HepG2 (cell line): ENCODE data around the gene MAPK8IP1. TPM values are rescaled to one million over a fixed set of nuclear protein-coding genes. Genes with fewer than 3 reads are reported as not detected.

ENCODE experiments used
- ATAC-seq: fragments of 200-7000 bp; cut with Tn5 transposase; 3 replicates; pipeline ENCODE4 v1.9.1; 2020; ENCODE audit warnings: mild to moderate bottlenecking, moderate library complexity
- BruUV-seq: library from RNA; stranded (reverse); fragments of 400-500 nt; replicated peaks from 2 replicates; lab custom pipeline; 2021; lab: Mats Ljungman, UMichigan
- CTCF ChIA-PET: fragments of 300-600 bp; formaldehyde crosslinking; extraction: SDS; loops from one replicate; lab custom pipeline; 2021; ENCODE audit warnings: low total read pairs, inconsistent platforms, low intra/inter-chr PET ratio; lab: Yijun Ruan, JAX
- POLR2A ChIA-PET: fragments of 350-600 bp; sonication (Branson Sonifier 250); formaldehyde crosslinking; loops from one replicate; lab custom pipeline; 2020; ENCODE audit warnings: antibody characterized with exemption, inconsistent platforms; lab: Yijun Ruan, JAX
- DNase-seq: peaks from one replicate; pipeline ENCODE4 v3.0.0-alpha.2; 2015; ENCODE audit warnings: low spot score
- FAIRE-seq: peaks from 3 replicates; lab custom pipeline; 2011; peaks lifted over from hg19 to GRCh38; lab: Jason Lieb, UNC
- H2AFZ ChIP-seq: one replicate; pipeline ENCODE4 v1.6.1; 2011; ENCODE audit warnings: low read length, inconsistent platforms
- H3K27ac ChIP-seq: fragments of 300-600 bp; 3 replicates; pipeline ENCODE4 v1.8.0; 2011; ENCODE audit warnings: mixed run types, mild to moderate bottlenecking, mixed read lengths, low read length, inconsistent platforms; ENCODE audit not compliant: insufficient read depth; ENCODE audit errors: extremely low read length
- H3K27me3 ChIP-seq, 2 experiments: fragments of 200-600 bp in 1 of 2; 2 replicates in 1 of 2; 3 replicates in 1 of 2; pipeline versions ENCODE4 v1.6.0 to v1.8.0; 2011; ENCODE audit warnings: low read length in 2 of 2, mild to moderate bottlenecking in 2 of 2, moderate library complexity in 2 of 2, inconsistent platforms in 1 of 2; ENCODE audit not compliant: insufficient read depth in 2 of 2, control insufficient read depth in 1 of 2
- H3K36me3 ChIP-seq, 2 experiments: fragments of 200-600 bp in 1 of 2; replicated peaks in 1 of 2; 2 replicates in 1 of 2; 3 replicates in 1 of 2; pipeline versions ENCODE4 v1.5.1 to v1.8.0; 2011; ENCODE audit warnings: low read length in 2 of 2, inconsistent platforms in 1 of 2; ENCODE audit not compliant: insufficient read depth in 2 of 2, control insufficient read depth in 1 of 2
- H3K4me1 ChIP-seq: 2 replicates; pipeline ENCODE4 v1.5.1; 2012; ENCODE audit warnings: low read length, inconsistent platforms; ENCODE audit not compliant: insufficient read depth
- H3K4me2 ChIP-seq: 2 replicates; pipeline ENCODE4 v1.6.0; 2011; ENCODE audit warnings: low read depth, low read length, inconsistent platforms
- H3K4me3 ChIP-seq, 3 experiments: fragments of 200-600 bp in 1 of 3; sonication (generic), shearing (Covaris generic) in 1 of 3; replicated peaks in 1 of 3; 2 replicates each; pipeline ENCODE4 v1.5.1; 2011 to 2016; ENCODE audit warnings: low read length in 3 of 3, inconsistent platforms in 2 of 3, low read depth in 2 of 3, mild to moderate bottlenecking in 2 of 3, control low read depth in 1 of 3, mixed read lengths in 1 of 3; ENCODE audit not compliant: insufficient read depth in 1 of 3
- H3K79me2 ChIP-seq: one replicate; pipeline ENCODE4 v1.6.1; 2011; ENCODE audit warnings: low read length, inconsistent platforms; ENCODE audit not compliant: insufficient read depth
- H3K9ac ChIP-seq: 2 replicates; pipeline ENCODE4 v1.6.0; 2011; ENCODE audit warnings: mild to moderate bottlenecking, low read depth, low read length, inconsistent platforms; ENCODE audit not compliant: insufficient read depth
- H3K9me3 ChIP-seq: 2 replicates; pipeline ENCODE4 v1.5.1; 2012; ENCODE audit warnings: mild to moderate bottlenecking, low read length
- H4K20me1 ChIP-seq: 2 replicates; pipeline ENCODE4 v1.6.0; 2011; ENCODE audit warnings: inconsistent platforms, mild to moderate bottlenecking, low read length, moderate library complexity; ENCODE audit not compliant: insufficient read depth
- ASH2L ChIP-seq: fragments of 300-600, 200-600 bp; sonication (generic); IDR thresholded peaks from 2 replicates; pipeline ENCODE4 v1.7.0; 2017; ENCODE audit warnings: low read depth, mild to moderate bottlenecking, moderate library complexity, mixed read lengths, low read length; ENCODE audit not compliant: insufficient read length
- CREB3 ChIP-seq: sonication (generic); formaldehyde crosslinking; IDR thresholded peaks from 2 replicates; pipeline ENCODE4 v1.5.0; 2020; ENCODE audit warnings: missing genetic modification reagents
- DNMT3B ChIP-seq: conservative IDR thresholded peaks from 2 replicates; pipeline ENCODE4 v1.6.1; 2016; ENCODE audit warnings: missing biosample characterization, control low read depth
- ETV6 ChIP-seq: sonication (generic); formaldehyde crosslinking; conservative IDR thresholded peaks from 2 replicates; pipeline ENCODE4 v1.4.0; 2020; ENCODE audit warnings: missing genetic modification reagents
- HCFC1 ChIP-seq: fragments of 150-350 bp; IDR thresholded peaks from 2 replicates; pipeline ENCODE4 v1.6.1; 2014; ENCODE audit warnings: low read depth, low read length
- ISL2 ChIP-seq: sonication (generic); formaldehyde crosslinking; IDR thresholded peaks from 2 replicates; pipeline ENCODE4 v1.5.0; 2020; ENCODE audit warnings: missing genetic modification reagents
- NFE2L1 ChIP-seq: sonication (generic); formaldehyde crosslinking; IDR thresholded peaks from 2 replicates; pipeline ENCODE4 v1.4.0; 2020; ENCODE audit warnings: missing genetic modification reagents, mild to moderate bottlenecking, borderline replicate concordance
- PATZ1 ChIP-seq: sonication (generic); formaldehyde crosslinking; IDR thresholded peaks from 2 replicates; pipeline ENCODE4 v1.4.0; 2020; ENCODE audit warnings: missing genetic modification reagents
- PHF20 ChIP-seq: sonication (generic); formaldehyde crosslinking; IDR thresholded peaks from 2 replicates; pipeline ENCODE4 v1.5.0; 2020; ENCODE audit warnings: mild to moderate bottlenecking, missing genetic modification reagents
- POGZ ChIP-seq: sonication (generic); formaldehyde crosslinking; IDR thresholded peaks from 2 replicates; pipeline ENCODE4 v1.4.0; 2020; ENCODE audit warnings: mild to moderate bottlenecking, missing genetic modification reagents
- SMAD3 ChIP-seq: sonication (generic); formaldehyde crosslinking; IDR thresholded peaks from 2 replicates; pipeline ENCODE4 v1.4.0; 2020; ENCODE audit warnings: missing genetic modification reagents
- ZFP41 ChIP-seq: sonication (generic); formaldehyde crosslinking; IDR thresholded peaks from 2 replicates; pipeline ENCODE4 v1.4.0; 2020; ENCODE audit warnings: mild to moderate bottlenecking, missing genetic modification reagents, borderline replicate concordance
- ZKSCAN8 ChIP-seq: IDR thresholded peaks from 2 replicates; pipeline ENCODE4 v1.6.1; 2016; ENCODE audit warnings: borderline replicate concordance, missing genetic modification reagents, missing compliant biosample characterization
- ZNF232 ChIP-seq: sonication (generic); formaldehyde crosslinking; IDR thresholded peaks from 2 replicates; pipeline ENCODE4 v1.4.0; 2020; ENCODE audit warnings: missing genetic modification reagents, borderline replicate concordance
- ZNF784 ChIP-seq: sonication (generic); formaldehyde crosslinking; IDR thresholded peaks from 2 replicates; pipeline ENCODE4 v1.5.1; 2020; ENCODE audit warnings: missing genetic modification reagents, mild to moderate bottlenecking, borderline replicate concordance
- WGBS: methylation state at CpG from one replicate; pipeline ENCODE4 v1.1.6; 2017; ENCODE audit warnings: low lambda C conversion rate; 5-methylcytosine and 5-hydroxymethylcytosine counted together
- in situ Hi-C: cut with HindIII; loops from 2 replicates; pipeline ENCODE4 v1.10.0; 2017; ENCODE audit warnings: low pct_unique_long_range_greater_than_20kb; ENCODE audit not compliant: extremely low pct_ligation_motif_present
- intact Hi-C: fragments of 100-400 bp; cut with micrococcal nuclease; formaldehyde crosslinking; loops from one replicate; pipeline ENCODE4 v1.10.0; 2022; ENCODE audit not compliant: unreplicated experiment
- polyA plus RNA-seq, 8 experiments: library from polyadenylated mRNA; depleted of rRNA in 3 of 8; stranded (reverse) in 7 of 8; unstranded in 1 of 8; fragments of >200 nt; fragmentation: Illumina TruSeq in 4 of 8; extraction: Trizol in 4 of 8; gene quantifications; 2 replicates each; pipeline versions ENCODE4 v1.2.1 to v1.2.3, GENCODE V29; 2011 to 2016; ENCODE audit warnings: low read depth in 4 of 8, missing spikeins in 1 of 8, mixed read lengths in 1 of 8; ENCODE audit not compliant: insufficient read depth in 1 of 8
- total RNA-seq, 5 experiments: library from RNA; depleted of rRNA; stranded (reverse); fragments of >200 nt; fragmentation: Illumina TruSeq; extraction: Trizol; gene quantifications; 2 replicates each; pipeline ENCODE4 v1.2.3, GENCODE V29; 2016; ENCODE audit warnings: low read depth in 1 of 5

The MAPK8IP1 gene
- total and polyA plus RNA-seq, 2 of the 13 experiments (the other 11 are each of a cell fraction or from before 2014, with no cell fraction given): 2.2 to 4.2 TPM

DNA sequence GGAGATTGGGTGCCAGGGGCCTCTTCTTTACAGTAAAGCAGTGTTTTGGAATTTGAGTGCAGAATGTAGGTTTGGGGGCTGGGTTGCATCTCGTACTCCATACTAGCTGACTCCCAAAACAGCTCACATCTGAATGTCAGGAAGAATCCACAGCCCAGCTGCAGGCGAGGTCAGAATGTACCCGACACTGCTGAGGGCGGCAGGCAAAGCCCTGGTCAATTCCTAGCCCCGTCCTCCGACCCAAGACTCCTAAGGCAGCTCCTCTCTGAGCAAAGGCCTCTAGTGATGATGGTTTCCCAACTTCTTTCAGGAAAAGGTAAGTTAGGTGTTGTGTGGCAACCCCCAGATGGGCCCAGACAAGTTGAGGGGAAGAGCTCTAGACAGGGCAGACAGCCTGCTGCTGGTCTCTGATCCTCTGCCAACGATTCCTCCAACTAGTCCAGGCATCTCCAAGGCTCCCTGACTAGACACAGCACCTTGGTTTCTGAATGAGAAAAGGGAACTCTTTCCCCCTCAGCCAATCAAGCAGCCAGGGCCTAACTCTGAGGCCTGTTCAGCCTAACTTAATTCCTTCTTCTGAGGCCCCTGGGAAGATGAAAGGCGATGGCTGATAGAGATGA, 45.6 kb downstream of the MAPK8IP1 start:
- Histone ChIP-seq H3K9me3 (no peaks in the 10 kb centered on the region), H2AFZ (no peak overlapping the region), H3K4me1 (peaks cover 29% of the 10 kb centered on the region), H3K27ac (no peak overlapping the region), H3K4me2 (no peak overlapping the region), H3K27me3 (no peaks in the 10 kb centered on the region), H4K20me1 (no peaks in the 10 kb centered on the region), H3K36me3 (peaks cover 6 to 28% of the 10 kb centered on the region in 2 experiments; a peak in 4 of 5 replicates), H3K9ac (no peak overlapping the region), H3K4me3 (no peak overlapping the region), H3K79me2 (no peaks in the 10 kb centered on the region)
- ChIA-PET CTCF (no interaction called here), POLR2A (interaction anchor here (1.8 to 2.3 kb wide), 2 partner anchors 9 to 13 kb away, joined by 5 to 7 read pairs; partner anchors contain the start of genes LARGE2 and PEX16)
- intact Hi-C loops (no loop called here), in situ Hi-C loops (no loop called here)
- no peak for DNase-seq
- no TSS peak for BruUV-seq
- no peak for ATAC-seq
- TF ChIP-seq POGZ: no peak
- 90% methylated on average over 6 of the region's 8 CpGs for WGBS
- FAIRE-seq: no peak

GRCh38 chr11:45931739-45932138, 46.3 kb downstream of the MAPK8IP1 start:
- Histone ChIP-seq H3K36me3 (peaks cover 6 to 28% of the 10 kb centered on the region in 2 experiments; a peak in 4 of 5 replicates), H3K79me2 (no peaks in the 10 kb centered on the region), H3K9me3 (no peaks in the 10 kb centered on the region), H2AFZ (no peak overlapping the region), H3K9ac (no peak overlapping the region), H4K20me1 (no peaks in the 10 kb centered on the region), H3K4me1 (peaks cover 29% of the 10 kb centered on the region), H3K4me3 (no peak overlapping the region), H3K27ac (no peak overlapping the region), H3K4me2 (no peak overlapping the region), H3K27me3 (no peaks in the 10 kb centered on the region)
- DNase-seq (no peak), FAIRE-seq (no peak), ATAC-seq (no peak)
- in situ Hi-C loops: no loop called here
- POLR2A ChIA-PET: interaction anchor here (1.8 kb wide), 1 partner anchor 10 kb away, joined by 5 read pairs; the partner anchor contains the start of gene LARGE2
- CTCF ChIA-PET: no interaction called here
- intact Hi-C loops: no loop called here
- 75% methylated on average over 5 of the region's 10 CpGs for WGBS
- no TSS peak for BruUV-seq
- no peak for TF ChIP-seq ZFP41 (CRISPR knock-in tag)
- no peak for TF ChIP-seq ZNF232 (CRISPR knock-in tag)
- TF ChIP-seq DNMT3B (CRISPR knock-in tag): no peak
- TF ChIP-seq ZNF784: no peak
- no peak for TF ChIP-seq ETV6 (CRISPR knock-in tag)
- no peak for TF ChIP-seq ASH2L
- TF ChIP-seq CREB3: no peak
- TF ChIP-seq ZKSCAN8 (CRISPR knock-in tag): no peak
- TF ChIP-seq HCFC1: no peak
- no peak for TF ChIP-seq ISL2 (CRISPR knock-in tag)
- TF ChIP-seq SMAD3 (CRISPR knock-in tag): no peak
- TF ChIP-seq NFE2L1 (CRISPR knock-in tag): no peak
- TF ChIP-seq PATZ1: no peak
- TF ChIP-seq PHF20 (CRISPR knock-in tag): no peak
